Measurements from ENCODE around the gene NRIP1. TPM values are rescaled to one million over a fixed set of nuclear protein-coding genes. Genes with fewer than 3 reads are reported as not detected.
A peak's percentile ranks its signal among the peaks of the same experiment; 100 is the strongest.

NRIP1 gene
- total and polyA plus RNA-seq, 2 of the 13 experiments (the other 11 are each of a cell fraction or from before 2014, with no cell fraction given) = 21.0 to 69.0 TPM

DNA sequence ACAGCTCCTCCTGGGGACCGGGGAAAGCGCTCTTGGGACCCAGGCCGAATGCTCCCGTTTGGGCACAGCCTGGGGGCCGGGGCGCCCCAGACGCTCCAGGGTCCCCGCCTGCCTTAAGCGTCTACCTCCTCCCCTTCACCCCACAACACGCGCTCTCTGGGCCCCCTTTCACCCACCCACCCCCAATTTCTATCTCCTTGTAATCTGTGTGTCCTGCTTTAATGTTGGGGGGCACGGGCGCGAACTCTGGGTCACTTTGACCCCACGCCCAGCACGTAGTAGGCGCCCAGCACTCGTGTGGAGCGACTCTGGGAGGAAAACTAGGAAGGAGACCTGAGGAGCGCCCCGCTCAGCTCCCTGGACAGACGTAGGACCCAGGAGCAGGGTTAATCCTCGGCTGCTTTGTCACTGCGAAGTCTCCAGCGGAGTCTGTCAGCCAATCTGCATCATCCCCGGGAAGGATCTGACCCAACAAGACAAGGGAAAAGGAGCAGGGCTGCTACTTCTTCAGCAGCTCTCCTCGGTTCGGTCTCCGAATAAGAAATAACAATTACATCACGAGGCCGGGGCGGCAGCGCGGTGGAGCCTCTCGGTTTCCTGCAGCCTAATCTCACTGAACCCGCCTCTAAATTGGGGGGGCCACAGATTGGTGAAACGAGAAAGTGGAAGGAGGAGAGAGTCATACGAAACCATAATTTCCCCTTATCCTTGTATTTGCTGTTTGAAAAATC lies 757 bp upstream of the NRIP1 start (continued):
- TF ChIP-seq, protein P1, sequence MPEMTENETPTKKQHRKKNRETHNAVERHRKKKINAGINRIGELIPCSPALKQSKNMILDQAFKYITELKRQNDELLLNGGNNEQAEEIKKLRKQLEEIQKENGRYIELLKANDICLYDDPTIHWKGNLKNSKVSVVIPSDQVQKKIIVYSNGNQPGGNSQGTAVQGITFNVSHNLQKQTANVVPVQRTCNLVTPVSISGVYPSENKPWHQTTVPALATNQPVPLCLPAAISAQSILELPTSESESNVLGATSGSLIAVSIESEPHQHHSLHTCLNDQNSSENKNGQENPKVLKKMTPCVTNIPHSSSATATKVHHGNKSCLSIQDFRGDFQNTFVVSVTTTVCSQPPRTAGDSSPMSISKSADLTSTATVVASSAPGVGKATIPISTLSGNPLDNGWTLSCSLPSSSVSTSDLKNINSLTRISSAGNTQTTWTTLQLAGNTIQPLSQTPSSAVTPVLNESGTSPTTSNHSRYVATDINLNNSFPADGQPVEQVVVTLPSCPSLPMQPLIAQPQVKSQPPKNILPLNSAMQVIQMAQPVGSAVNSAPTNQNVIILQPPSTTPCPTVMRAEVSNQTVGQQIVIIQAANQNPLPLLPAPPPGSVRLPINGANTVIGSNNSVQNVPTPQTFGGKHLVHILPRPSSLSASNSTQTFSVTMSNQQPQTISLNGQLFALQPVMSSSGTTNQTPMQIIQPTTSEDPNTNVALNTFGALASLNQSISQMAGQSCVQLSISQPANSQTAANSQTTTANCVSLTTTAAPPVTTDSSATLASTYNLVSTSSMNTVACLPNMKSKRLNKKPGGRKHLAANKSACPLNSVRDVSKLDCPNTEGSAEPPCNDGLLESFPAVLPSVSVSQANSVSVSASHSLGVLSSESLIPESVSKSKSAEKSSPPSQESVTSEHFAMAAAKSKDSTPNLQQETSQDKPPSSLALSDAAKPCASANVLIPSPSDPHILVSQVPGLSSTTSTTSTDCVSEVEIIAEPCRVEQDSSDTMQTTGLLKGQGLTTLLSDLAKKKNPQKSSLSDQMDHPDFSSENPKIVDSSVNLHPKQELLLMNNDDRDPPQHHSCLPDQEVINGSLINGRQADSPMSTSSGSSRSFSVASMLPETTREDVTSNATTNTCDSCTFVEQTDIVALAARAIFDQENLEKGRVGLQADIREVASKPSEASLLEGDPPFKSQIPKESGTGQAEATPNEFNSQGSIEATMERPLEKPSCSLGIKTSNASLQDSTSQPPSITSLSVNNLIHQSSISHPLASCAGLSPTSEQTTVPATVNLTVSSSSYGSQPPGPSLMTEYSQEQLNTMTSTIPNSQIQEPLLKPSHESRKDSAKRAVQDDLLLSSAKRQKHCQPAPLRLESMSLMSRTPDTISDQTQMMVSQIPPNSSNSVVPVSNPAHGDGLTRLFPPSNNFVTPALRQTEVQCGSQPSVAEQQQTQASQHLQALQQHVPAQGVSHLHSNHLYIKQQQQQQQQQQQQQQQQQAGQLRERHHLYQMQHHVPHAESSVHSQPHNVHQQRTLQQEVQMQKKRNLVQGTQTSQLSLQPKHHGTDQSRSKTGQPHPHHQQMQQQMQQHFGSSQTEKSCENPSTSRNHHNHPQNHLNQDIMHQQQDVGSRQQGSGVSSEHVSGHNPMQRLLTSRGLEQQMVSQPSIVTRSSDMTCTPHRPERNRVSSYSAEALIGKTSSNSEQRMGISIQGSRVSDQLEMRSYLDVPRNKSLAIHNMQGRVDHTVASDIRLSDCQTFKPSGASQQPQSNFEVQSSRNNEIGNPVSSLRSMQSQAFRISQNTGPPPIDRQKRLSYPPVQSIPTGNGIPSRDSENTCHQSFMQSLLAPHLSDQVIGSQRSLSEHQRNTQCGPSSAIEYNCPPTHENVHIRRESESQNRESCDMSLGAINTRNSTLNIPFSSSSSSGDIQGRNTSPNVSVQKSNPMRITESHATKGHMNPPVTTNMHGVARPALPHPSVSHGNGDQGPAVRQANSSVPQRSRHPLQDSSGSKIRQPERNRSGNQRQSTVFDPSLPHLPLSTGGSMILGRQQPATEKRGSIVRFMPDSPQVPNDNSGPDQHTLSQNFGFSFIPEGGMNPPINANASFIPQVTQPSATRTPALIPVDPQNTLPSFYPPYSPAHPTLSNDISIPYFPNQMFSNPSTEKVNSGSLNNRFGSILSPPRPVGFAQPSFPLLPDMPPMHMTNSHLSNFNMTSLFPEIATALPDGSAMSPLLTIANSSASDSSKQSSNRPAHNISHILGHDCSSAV (CRISPR knock-in tag; IDR thresholded peaks at IDR 0.05; ENCODE audit: borderline replicate concordance) = no peak
- TF ChIP-seq MIER3 (CRISPR knock-in tag; IDR thresholded peaks at IDR 0.05; ENCODE audit: borderline replicate concordance) (0 out of 2 replicates have a peak, but pooled peaks have one; percentile 18), TEAD3 (CRISPR knock-in tag; optimal IDR thresholded peaks at IDR 0.05; ENCODE audit: borderline replicate concordance) (no peak), MZF1 (CRISPR knock-in tag; IDR thresholded peaks at IDR 0.05; ENCODE audit: borderline replicate concordance) (no peak), ZMYM4 (CRISPR knock-in tag; IDR thresholded peaks at IDR 0.05) (peak; percentile 4; the same call in 1 of the 2 replicates), ZNF83 (CRISPR knock-in tag; IDR thresholded peaks at IDR 0.05; ENCODE audit: borderline replicate concordance) (0 out of 2 replicates have a peak, but pooled peaks have one; percentile 7), ZC3H13 (CRISPR knock-in tag; IDR thresholded peaks at IDR 0.05) (peak; percentile 81; the same call in 1 of the 2 replicates), SPEN (CRISPR knock-in tag; IDR thresholded peaks at IDR 0.05; ENCODE audit: low read depth) (peak; percentile 29; the same call in 1 of the 2 replicates), KMT2B (CRISPR knock-in tag; IDR thresholded peaks at IDR 0.05) (peak; percentile 59), GTF2F1 (IDR thresholded peaks at IDR 0.05; ENCODE audit: low read length) (no peak), EP300 (IDR thresholded peaks at IDR 0.05; ENCODE audit: low read depth in 2 of 2, low read length in 2 of 2) (no peak), EP300 (CRISPR knock-in tag; IDR thresholded peaks at IDR 0.05; ENCODE audit: borderline replicate concordance) (no peak), POGZ (CRISPR knock-in tag; IDR thresholded peaks at IDR 0.05) (0 out of 2 replicates have a peak, but pooled peaks have one; percentile 4), KDM4B (CRISPR knock-in tag; IDR thresholded peaks at IDR 0.05) (peak; percentile 18; the same call in 1 of the 2 replicates), GATAD1 (CRISPR knock-in tag; IDR thresholded peaks at IDR 0.05) (0 out of 2 replicates have a peak, but pooled peaks have one; percentile 10), TAF1 (CRISPR knock-in tag; IDR thresholded peaks at IDR 0.05) (peak; percentile 26), PITX1 (CRISPR knock-in tag; IDR thresholded peaks at IDR 0.05) (peak; percentile 79; the same call in 1 of the 2 replicates), REPIN1 (CRISPR knock-in tag; IDR thresholded peaks at IDR 0.05; ENCODE audit: borderline replicate concordance, low read depth) (no peak), MAZ (IDR thresholded peaks at IDR 0.05; ENCODE audit: borderline replicate concordance, low read depth, low read length) (no peak), MAZ (CRISPR knock-in tag; IDR thresholded peaks at IDR 0.05; ENCODE audit: low read depth) (peak; percentile 27; the same call in 1 of the 2 replicates), ATF7-NPFF (CRISPR knock-in tag; IDR thresholded peaks at IDR 0.05; ENCODE audit: low read depth) (no peak)
- TF ChIP-seq, protein P2, sequence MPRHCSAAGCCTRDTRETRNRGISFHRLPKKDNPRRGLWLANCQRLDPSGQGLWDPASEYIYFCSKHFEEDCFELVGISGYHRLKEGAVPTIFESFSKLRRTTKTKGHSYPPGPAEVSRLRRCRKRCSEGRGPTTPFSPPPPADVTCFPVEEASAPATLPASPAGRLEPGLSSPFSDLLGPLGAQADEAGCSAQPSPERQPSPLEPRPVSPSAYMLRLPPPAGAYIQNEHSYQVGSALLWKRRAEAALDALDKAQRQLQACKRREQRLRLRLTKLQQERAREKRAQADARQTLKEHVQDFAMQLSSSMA (CRISPR knock-in tag; IDR thresholded peaks at IDR 0.05) = no peak

Measured in HepG2 (cell line).